Stimulated activated CD8-positive, alpha-beta memory T cell treated with anti-CD3 and anti-CD28 coated beads, Interleukin-7, amount 100 ng/mL, for 4 hours (primary cell): ENCODE measurements around the gene C4BPB.

Source experiments
- DNase-seq, 2 donors: peaks; one replicate each; pipeline ENCODE4 v3.0.0-alpha.2; 2020; ENCODE audit warnings: low read depth in 2 of 2

The C4BPB gene

DNA sequence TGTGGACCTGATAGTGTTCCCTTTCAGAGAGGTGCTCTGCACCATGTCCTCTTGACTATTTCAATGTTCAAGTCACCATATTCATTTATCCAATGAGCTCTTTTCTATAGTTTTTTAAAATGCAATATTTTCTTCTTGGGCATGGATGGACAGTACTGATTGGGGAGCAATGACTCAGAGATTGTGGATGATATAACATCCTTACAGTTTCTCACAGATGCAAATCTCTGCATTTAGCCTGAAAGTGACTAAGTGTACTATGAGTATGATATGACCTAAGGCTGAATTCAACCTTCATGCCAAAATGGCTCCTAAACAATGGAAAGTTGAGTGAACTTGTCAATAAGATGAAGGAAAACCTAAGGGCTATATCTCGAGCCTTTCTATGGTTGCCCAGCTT lies 51.9 kb downstream of the C4BPB start:
- DNase-seq = no peak

GRCh38 chr1:207145401-207146058 lies 56.9 kb downstream of the C4BPB start:
- no peak for DNase-seq
